OCI-LY1 (cell line): ENCODE measurements around the gene IGFBP7.

Source experiments
- H2AFZ ChIP-seq: fragments of 200-600 bp; sonication (generic), shearing (Covaris generic); 2 replicates; pipeline ENCODE4 v1.6.0; 2014; ENCODE audit warnings: antibody characterized with exemption, mild to moderate bottlenecking, low read length
- H3F3A ChIP-seq: fragments of 200-600 bp; sonication (generic), shearing (Covaris generic); 2 replicates; pipeline ENCODE4 v1.6.0; 2014; ENCODE audit warnings: mild to moderate bottlenecking, antibody characterized with exemption, low read length, moderate library complexity; ENCODE audit not compliant: insufficient read depth
- H3K27ac ChIP-seq: fragments of 200-600 bp; sonication (generic); 2 replicates; pipeline ENCODE4 v1.5.1; 2014; ENCODE audit warnings: low read length, mixed run types, mild to moderate bottlenecking, low read depth; ENCODE audit not compliant: poor library complexity, severe bottlenecking
- H3K27me3 ChIP-seq: fragments of 200-600 bp; sonication (generic); 2 replicates; pipeline ENCODE4 v1.6.0; 2014; ENCODE audit warnings: antibody characterized with exemption, mild to moderate bottlenecking, low read length, moderate library complexity; ENCODE audit not compliant: insufficient read depth
- H3K36me3 ChIP-seq: fragments of 200-600 bp; sonication (generic); 2 replicates; pipeline ENCODE4 v1.6.1; 2014; ENCODE audit warnings: mild to moderate bottlenecking, antibody characterized with exemption, low read length, moderate library complexity, mixed read lengths; ENCODE audit not compliant: insufficient read depth
- H3K4me1 ChIP-seq: fragments of 200-600 bp; sonication (generic); 2 replicates; pipeline ENCODE4 v1.5.1; 2014; ENCODE audit warnings: mild to moderate bottlenecking, low read length, moderate library complexity; ENCODE audit not compliant: insufficient read depth, severe bottlenecking
- H3K4me2 ChIP-seq: fragments of 200-600 bp; sonication (generic), shearing (Covaris generic); 2 replicates; pipeline ENCODE4 v1.6.1; 2014; ENCODE audit warnings: low read length
- H3K4me3 ChIP-seq: fragments of 200-600 bp; sonication (generic); 2 replicates; pipeline ENCODE4 v1.5.1; 2014; ENCODE audit warnings: low read length, low read depth, mild to moderate bottlenecking, mixed read lengths; ENCODE audit not compliant: poor library complexity, severe bottlenecking
- H3K79me2 ChIP-seq: fragments of 200-600 bp; shearing (Covaris generic); 2 replicates; pipeline ENCODE4 v1.6.1; 2016; ENCODE audit warnings: mixed run types, low read length, mixed read lengths; ENCODE audit not compliant: insufficient read depth
- H3K9ac ChIP-seq: fragments of 200-600 bp; sonication (generic), shearing (Covaris generic); 2 replicates; pipeline ENCODE4 v1.6.1; 2014; ENCODE audit warnings: mild to moderate bottlenecking, low read length, mixed read lengths
- H3K9me2 ChIP-seq: fragments of 200-600 bp; sonication (generic), shearing (Covaris generic); 2 replicates; pipeline ENCODE4 v1.6.1; 2014; ENCODE audit warnings: low read depth, mild to moderate bottlenecking, low read length, mixed read lengths
- H3K9me3 ChIP-seq: fragments of 200-600 bp; shearing (Covaris generic); 2 replicates; pipeline ENCODE4 v1.6.1; 2014; ENCODE audit warnings: low read length, mixed read lengths
- H4K20me1 ChIP-seq: fragments of 200-600 bp; sonication (generic), shearing (Covaris generic); 2 replicates; pipeline ENCODE4 v1.6.0; 2016; ENCODE audit warnings: mild to moderate bottlenecking, low read length; ENCODE audit not compliant: insufficient read depth
- EZH2 ChIP-seq: fragments of 200-600 bp; sonication (generic), shearing (Covaris generic); IDR thresholded peaks from 2 replicates; pipeline ENCODE4 v1.8.0; 2017; ENCODE audit warnings: borderline replicate concordance, mixed run types, mild to moderate bottlenecking, antibody characterized with exemption, low read length, moderate library complexity, mixed read lengths
- TF ChIP-seq, protein P1 (sequence below): fragments of 200-600 bp; sonication (generic), shearing (Covaris generic); IDR thresholded peaks from 2 replicates; pipeline ENCODE4 v1.5.1; 2017; ENCODE audit warnings: mild to moderate bottlenecking, antibody characterized with exemption, low read length, moderate library complexity, mixed read lengths

IGFBP7 gene

DNA sequence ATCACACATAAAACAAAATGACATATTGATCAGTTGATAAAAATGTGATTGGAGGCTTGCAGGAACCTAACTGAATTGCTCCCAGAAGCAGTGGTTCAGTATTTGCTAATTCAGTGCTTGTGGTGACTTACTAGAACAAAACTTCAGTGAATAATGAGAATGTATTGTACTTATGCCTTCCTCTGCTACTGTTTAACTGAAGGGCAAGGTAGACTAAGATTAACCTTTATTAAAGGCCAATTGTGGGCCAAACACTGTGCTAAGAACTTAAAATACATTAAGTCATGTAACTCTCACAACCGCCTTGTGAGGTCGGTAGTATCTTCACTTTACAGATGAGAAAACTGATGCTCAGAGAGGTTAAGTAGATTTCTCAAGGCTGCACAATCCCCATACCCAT is 14.9 kb downstream of the IGFBP7 start:
- H3K4me3 ChIP-seq: no peak overlapping the region
- H3F3A ChIP-seq: no peaks in the 10 kb centered on the region
- H3K4me1 ChIP-seq: no peaks in the 10 kb centered on the region
- H3K27me3 ChIP-seq: no peaks in the 10 kb centered on the region
- H3K9ac ChIP-seq: no peak overlapping the region
- no peak overlapping the region for H3K27ac ChIP-seq
- H4K20me1 ChIP-seq: no peaks in the 10 kb centered on the region
- no peaks in the 10 kb centered on the region for H3K9me3 ChIP-seq
- H3K9me2 ChIP-seq: no peaks in the 10 kb centered on the region
- no peak overlapping the region for H2AFZ ChIP-seq
- TF ChIP-seq EZH2: no peak
- H3K4me2 ChIP-seq: no peak overlapping the region
- no peaks in the 10 kb centered on the region for H3K79me2 ChIP-seq
- no peaks in the 10 kb centered on the region for H3K36me3 ChIP-seq

DNA sequence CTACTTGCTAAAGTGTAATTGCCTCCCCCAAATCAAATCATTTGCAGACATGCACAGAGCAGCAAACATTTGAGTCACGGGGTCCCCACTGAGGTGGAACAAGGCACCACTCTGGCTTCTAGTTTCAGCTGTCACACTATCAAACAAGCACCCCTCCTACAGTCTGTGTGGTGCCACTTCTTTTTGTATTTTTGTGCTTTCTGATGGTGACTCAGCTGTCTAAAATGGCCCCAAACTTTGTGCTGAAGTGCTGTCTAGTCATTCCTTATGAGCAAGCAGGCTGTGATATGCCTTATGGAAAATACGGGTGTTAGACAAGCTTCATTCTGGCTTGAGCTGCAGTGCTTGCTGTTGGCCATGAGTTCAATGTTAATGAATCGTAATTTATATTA is 15.4 kb downstream of the IGFBP7 start:
- H2AFZ ChIP-seq: no peak overlapping the region
- H3K79me2 ChIP-seq: no peaks in the 10 kb centered on the region
- no peak overlapping the region for H3K27ac ChIP-seq
- H3K27me3 ChIP-seq: no peaks in the 10 kb centered on the region
- H3K4me2 ChIP-seq: no peak overlapping the region
- no peaks in the 10 kb centered on the region for H3K9me3 ChIP-seq
- no peaks in the 10 kb centered on the region for H3K9me2 ChIP-seq
- no peaks in the 10 kb centered on the region for H4K20me1 ChIP-seq
- no peaks in the 10 kb centered on the region for H3F3A ChIP-seq
- no peak overlapping the region for H3K9ac ChIP-seq
- H3K4me3 ChIP-seq: no peak overlapping the region
- no peaks in the 10 kb centered on the region for H3K36me3 ChIP-seq
- H3K4me1 ChIP-seq: no peaks in the 10 kb centered on the region
- TF ChIP-seq EZH2: no peak
- TF ChIP-seq, protein P1, sequence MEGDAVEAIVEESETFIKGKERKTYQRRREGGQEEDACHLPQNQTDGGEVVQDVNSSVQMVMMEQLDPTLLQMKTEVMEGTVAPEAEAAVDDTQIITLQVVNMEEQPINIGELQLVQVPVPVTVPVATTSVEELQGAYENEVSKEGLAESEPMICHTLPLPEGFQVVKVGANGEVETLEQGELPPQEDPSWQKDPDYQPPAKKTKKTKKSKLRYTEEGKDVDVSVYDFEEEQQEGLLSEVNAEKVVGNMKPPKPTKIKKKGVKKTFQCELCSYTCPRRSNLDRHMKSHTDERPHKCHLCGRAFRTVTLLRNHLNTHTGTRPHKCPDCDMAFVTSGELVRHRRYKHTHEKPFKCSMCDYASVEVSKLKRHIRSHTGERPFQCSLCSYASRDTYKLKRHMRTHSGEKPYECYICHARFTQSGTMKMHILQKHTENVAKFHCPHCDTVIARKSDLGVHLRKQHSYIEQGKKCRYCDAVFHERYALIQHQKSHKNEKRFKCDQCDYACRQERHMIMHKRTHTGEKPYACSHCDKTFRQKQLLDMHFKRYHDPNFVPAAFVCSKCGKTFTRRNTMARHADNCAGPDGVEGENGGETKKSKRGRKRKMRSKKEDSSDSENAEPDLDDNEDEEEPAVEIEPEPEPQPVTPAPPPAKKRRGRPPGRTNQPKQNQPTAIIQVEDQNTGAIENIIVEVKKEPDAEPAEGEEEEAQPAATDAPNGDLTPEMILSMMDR: no peak

DNA sequence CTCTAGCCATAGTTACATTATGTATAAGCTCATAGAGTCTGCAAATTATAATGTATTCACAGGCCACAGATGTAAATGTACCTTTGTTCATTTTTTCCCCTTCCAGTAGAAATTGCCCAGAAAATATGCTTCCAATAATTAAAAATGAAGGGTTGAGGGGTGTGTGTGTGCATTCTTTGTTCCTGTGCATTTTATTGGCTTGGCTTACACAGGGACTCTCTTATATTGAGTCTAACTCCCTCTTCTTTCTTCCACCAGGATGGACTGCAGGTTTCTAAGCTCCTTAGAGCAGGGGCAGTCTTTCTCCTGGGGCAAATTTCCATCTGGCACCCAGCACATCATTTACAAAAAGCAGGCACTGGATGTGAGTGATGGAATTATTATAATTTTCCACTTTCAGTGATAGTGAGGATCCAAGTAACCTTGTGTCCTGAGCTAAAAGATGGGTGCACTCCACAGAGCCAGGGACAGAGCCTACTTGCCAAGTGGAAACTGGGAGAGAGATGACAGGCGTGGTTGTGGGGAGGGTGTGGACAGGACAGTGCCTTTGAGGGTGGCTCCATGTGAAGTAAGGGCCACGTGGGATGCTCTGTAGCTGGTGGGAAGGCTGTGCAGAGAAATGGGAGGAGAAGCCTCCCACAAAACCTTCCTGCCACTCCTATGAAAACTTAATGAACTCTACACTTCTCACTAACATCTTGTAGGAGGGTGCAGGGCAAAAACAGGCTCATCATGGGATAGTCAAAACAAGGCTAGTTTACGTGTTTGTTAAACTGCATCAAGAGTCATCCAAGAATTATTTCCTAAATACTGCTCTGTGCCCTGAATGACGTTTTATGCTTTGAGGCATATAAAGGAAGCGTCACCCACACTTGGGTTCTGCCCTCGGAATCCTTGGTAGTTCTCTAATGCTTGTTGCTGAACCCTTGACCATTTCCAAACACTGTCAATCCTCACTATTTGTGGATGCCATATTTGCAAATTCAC is 16.0 kb downstream of the IGFBP7 start:
- Histone ChIP-seq H3K9ac (no peak overlapping the region), H3K4me3 (no peak overlapping the region), H2AFZ (no peak overlapping the region), H3K79me2 (no peaks in the 10 kb centered on the region), H4K20me1 (no peaks in the 10 kb centered on the region), H3K36me3 (no peaks in the 10 kb centered on the region), H3K27ac (no peak overlapping the region), H3K4me2 (no peak overlapping the region), H3K27me3 (no peaks in the 10 kb centered on the region), H3K4me1 (no peaks in the 10 kb centered on the region), H3F3A (no peaks in the 10 kb centered on the region), H3K9me3 (no peaks in the 10 kb centered on the region), H3K9me2 (no peaks in the 10 kb centered on the region)
- no peak for TF ChIP-seq EZH2
- TF ChIP-seq, protein P1: no peak
